Stimulated activated CD4-positive, alpha-beta T cell treated with anti-CD3 and anti-CD28 coated beads, Interleukin-4, amount 100 ng/mL, for 24 hours (primary cell): Measurements from ENCODE around the gene MSI2.
A peak's percentile ranks its signal among the peaks of the same experiment; 100 is the strongest.

Source experiments
- DNase-seq: peaks from one replicate; pipeline ENCODE4 v3.0.0-alpha.2; 2020

The MSI2 gene

GRCh38 chr17:57589151-57590034, 333.1 kb downstream of the MSI2 start:
- no peak for DNase-seq

- DNase-seq: no peak
These were observed 337.6 kb downstream of the MSI2 start for GRCh38 chr17:57593739-57594462.

- DNase-seq: no peak
These were observed 338.4 kb downstream of the MSI2 start for GRCh38 chr17:57594767-57595166.

GRCh38 chr17:57595426-57595825, 339.1 kb downstream of the MSI2 start:
- DNase-seq: no peak

- DNase-seq: no peak
These were observed 339.8 kb downstream of the MSI2 start for GRCh38 chr17:57595947-57596695.

GRCh38 chr17:57597101-57597500, 340.8 kb downstream of the MSI2 start:
- no peak for DNase-seq

GRCh38 chr17:57597531-57598453, 341.5 kb downstream of the MSI2 start:
- DNase-seq: peak; percentile 26

- DNase-seq: peak; percentile 9
These were observed 343.1 kb downstream of the MSI2 start for GRCh38 chr17:57599271-57600045.

GRCh38 chr17:57600074-57600473, 343.8 kb downstream of the MSI2 start:
- peak; percentile 30 for DNase-seq

GRCh38 chr17:57601143-57601735, 344.9 kb downstream of the MSI2 start:
- no peak for DNase-seq

- no peak for DNase-seq
These were observed 346.6 kb downstream of the MSI2 start for GRCh38 chr17:57602896-57603295.

GRCh38 chr17:57603546-57603945, 347.2 kb downstream of the MSI2 start:
- DNase-seq: no peak

- peak; percentile 71 for DNase-seq
These were observed 347.7 kb downstream of the MSI2 start for GRCh38 chr17:57603978-57604377.

- DNase-seq: peak; percentile 37
These were observed 348.7 kb downstream of the MSI2 start for GRCh38 chr17:57604771-57605674.

GRCh38 chr17:57605675-57606105, 349.4 kb downstream of the MSI2 start:
- DNase-seq: no peak

GRCh38 chr17:57606111-57606875, 350.0 kb downstream of the MSI2 start:
- no peak for DNase-seq

GRCh38 chr17:57607553-57608120, 351.3 kb downstream of the MSI2 start:
- DNase-seq: no peak

- no peak for DNase-seq
These were observed 352.2 kb downstream of the MSI2 start for GRCh38 chr17:57608369-57609124.
